OCI-LY3 (cell line): ENCODE measurements around the gene DDX39B.
A peak's percentile ranks its signal among the peaks of the same experiment; 100 is the strongest.

Experiments used
- H2AFZ ChIP-seq: fragments of 200-600, 300-600 bp; shearing (Covaris generic); 2 replicates; pipeline ENCODE4 v1.6.0; 2014; ENCODE audit warnings: antibody characterized with exemption, low read depth, low read length
- H3K27ac ChIP-seq: fragments of 200-600, 300-600 bp; sonication (generic); 2 replicates; pipeline ENCODE4 v1.5.1; 2014; ENCODE audit warnings: mild to moderate bottlenecking, low read length, moderate library complexity, mixed read lengths
- H3K27me3 ChIP-seq: fragments of 200-600, 300-600 bp; sonication (generic); 2 replicates; pipeline ENCODE4 v1.6.1; 2014; ENCODE audit warnings: low read depth, low read length, mixed read lengths
- H3K36me3 ChIP-seq: fragments of 200-600, 300-600 bp; sonication (generic); replicated peaks from 2 replicates; pipeline ENCODE3; 2014; ENCODE audit warnings: low read depth, low read length, mixed read lengths
- H3K4me1 ChIP-seq: fragments of 300-600, 200-600 bp; sonication (generic); 2 replicates; pipeline ENCODE4 v1.6.1; 2014; ENCODE audit warnings: low read length, mixed read lengths
- H3K4me2 ChIP-seq: fragments of 200-600, 300-600 bp; sonication (generic); 2 replicates; pipeline ENCODE4 v1.6.1; 2014; ENCODE audit warnings: low read length, mixed read lengths
- H3K4me3 ChIP-seq: fragments of 300-600, 200-600 bp; sonication (generic); 2 replicates; pipeline ENCODE4 v1.5.1; 2014; ENCODE audit warnings: antibody characterized with exemption, mild to moderate bottlenecking, low read length, moderate library complexity
- H3K79me2 ChIP-seq: fragments of 300-600, 200-600 bp; shearing (Covaris generic); 2 replicates; pipeline ENCODE4 v1.6.1; 2014; ENCODE audit warnings: mild to moderate bottlenecking, low read length, mixed read lengths
- H3K9ac ChIP-seq: fragments of 300-600, 200-600 bp; shearing (Covaris generic); 2 replicates; pipeline ENCODE4 v1.6.0; 2014; ENCODE audit warnings: mild to moderate bottlenecking, low read length, moderate library complexity
- H3K9me3 ChIP-seq: fragments of 200-600, 300-600 bp; shearing (Covaris generic); 2 replicates; pipeline ENCODE4 v1.6.1; 2014; ENCODE audit warnings: low read length, mixed read lengths; ENCODE audit not compliant: insufficient read depth
- H4K20me1 ChIP-seq: fragments of 200-600, 300-600 bp; sonication (generic); 2 replicates; pipeline ENCODE4 v1.6.1; 2016; ENCODE audit warnings: low read length, mixed read lengths; ENCODE audit not compliant: insufficient read depth
- EZH2phosphoT487 ChIP-seq: fragments of 200-600 bp; shearing (Covaris generic); IDR thresholded peaks from 2 replicates; pipeline ENCODE4 v1.6.1; 2018; ENCODE audit warnings: antibody characterized with exemption, mixed run types, low read depth
- TF ChIP-seq, protein P1 (sequence below): fragments of 200-600, 300-600 bp; sonication (generic); IDR thresholded peaks from 2 replicates; pipeline ENCODE4 v1.5.1; 2014; ENCODE audit warnings: antibody characterized with exemption, low read length, low read depth

The DDX39B gene

DNA sequence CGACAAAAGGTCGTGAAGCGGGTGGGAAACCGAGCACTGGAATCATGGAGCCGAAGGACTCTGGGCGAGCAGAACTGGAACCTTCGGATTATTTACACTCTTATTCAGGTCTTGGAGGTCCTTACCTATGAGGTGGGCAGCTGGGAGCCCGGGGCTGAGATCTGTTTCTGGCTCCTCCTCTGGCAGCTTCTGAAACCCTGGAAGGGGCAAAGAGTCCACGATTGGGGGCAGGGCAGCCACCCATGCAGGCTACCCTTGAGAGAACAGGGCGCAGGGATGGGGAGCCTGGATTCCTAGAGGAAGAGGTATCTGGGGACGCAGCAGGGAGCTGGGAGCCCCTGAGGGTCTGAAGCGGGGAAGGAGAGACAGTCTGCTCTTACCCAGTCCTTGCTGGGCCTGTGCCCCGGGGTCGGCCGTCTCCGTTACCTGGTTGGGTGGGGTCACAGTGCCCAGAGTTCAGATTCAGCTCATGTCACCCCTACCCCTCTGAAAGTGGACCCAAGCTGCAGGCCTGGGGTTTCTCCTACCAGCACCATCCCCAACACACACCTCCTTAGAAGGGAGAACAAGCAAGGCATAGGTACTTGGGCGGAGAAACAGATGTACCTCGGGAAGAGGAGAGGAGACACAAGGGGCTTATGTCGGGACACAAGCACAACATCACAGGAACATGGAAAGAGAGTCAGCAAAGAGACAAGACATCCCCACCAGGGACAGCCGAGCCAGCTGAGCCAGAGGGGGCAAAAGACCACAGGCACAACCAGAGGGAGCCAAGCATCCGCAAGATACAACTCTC, 39.8 kb upstream of the DDX39B start:
- peaks cover 34% of the 10 kb centered on the region for H3K36me3 ChIP-seq
- H3K9me3 ChIP-seq: no peaks in the 10 kb centered on the region
- H3K4me2 ChIP-seq: peak overlapping the region; percentile 100
- peak overlapping the region; percentile 94 for H3K9ac ChIP-seq
- peaks cover 69% of the 10 kb centered on the region for H3K79me2 ChIP-seq
- TF ChIP-seq EZH2phosphoT487: no peak
- TF ChIP-seq, protein P1, sequence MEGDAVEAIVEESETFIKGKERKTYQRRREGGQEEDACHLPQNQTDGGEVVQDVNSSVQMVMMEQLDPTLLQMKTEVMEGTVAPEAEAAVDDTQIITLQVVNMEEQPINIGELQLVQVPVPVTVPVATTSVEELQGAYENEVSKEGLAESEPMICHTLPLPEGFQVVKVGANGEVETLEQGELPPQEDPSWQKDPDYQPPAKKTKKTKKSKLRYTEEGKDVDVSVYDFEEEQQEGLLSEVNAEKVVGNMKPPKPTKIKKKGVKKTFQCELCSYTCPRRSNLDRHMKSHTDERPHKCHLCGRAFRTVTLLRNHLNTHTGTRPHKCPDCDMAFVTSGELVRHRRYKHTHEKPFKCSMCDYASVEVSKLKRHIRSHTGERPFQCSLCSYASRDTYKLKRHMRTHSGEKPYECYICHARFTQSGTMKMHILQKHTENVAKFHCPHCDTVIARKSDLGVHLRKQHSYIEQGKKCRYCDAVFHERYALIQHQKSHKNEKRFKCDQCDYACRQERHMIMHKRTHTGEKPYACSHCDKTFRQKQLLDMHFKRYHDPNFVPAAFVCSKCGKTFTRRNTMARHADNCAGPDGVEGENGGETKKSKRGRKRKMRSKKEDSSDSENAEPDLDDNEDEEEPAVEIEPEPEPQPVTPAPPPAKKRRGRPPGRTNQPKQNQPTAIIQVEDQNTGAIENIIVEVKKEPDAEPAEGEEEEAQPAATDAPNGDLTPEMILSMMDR: no peak
- peak overlapping the region; percentile 100 for H3K27ac ChIP-seq
- no peaks in the 10 kb centered on the region for H3K27me3 ChIP-seq
- no peak overlapping the region for H2AFZ ChIP-seq
- peaks cover 17% of the 10 kb centered on the region for H4K20me1 ChIP-seq
- peak overlapping the region; percentile 98 for H3K4me3 ChIP-seq
- H3K4me1 ChIP-seq: peaks cover 58% of the 10 kb centered on the region

DNA sequence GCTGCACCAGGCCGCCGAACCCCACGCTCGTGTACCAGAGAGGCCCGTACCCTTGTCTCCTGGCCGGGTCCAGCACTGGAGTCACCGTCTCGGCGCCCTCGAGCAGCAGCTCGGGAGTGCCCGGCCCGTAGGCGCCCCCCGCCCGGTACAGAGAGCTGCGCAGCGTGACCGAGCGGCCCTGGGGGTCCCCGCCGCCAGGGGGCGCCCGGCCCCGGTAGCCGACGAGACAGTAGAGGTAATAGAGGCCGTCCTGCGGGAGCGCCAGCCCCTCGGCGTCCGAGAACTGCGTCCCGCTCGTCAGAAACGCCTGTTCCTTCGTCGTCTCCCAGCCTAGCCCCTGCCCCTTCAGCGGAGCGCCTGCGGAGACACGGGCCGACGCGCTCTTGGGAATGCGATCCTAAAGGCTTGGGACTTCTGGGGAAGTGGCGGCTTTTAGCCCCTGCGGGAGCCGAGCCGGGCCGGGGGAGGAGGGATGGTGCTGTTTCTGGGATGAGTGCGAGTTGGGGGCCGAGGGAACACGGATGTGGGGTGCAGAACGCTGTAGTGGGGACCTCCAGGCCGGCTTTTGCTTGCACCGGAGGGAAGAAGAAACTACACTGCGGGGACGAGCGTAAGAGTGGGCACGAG, 39.1 kb upstream of the DDX39B start:
- Histone ChIP-seq H2AFZ (no peak overlapping the region), H3K27ac (peak overlapping the region; percentile 100), H3K27me3 (no peaks in the 10 kb centered on the region), H3K4me3 (peak overlapping the region; percentile 98), H3K4me1 (peaks cover 51% of the 10 kb centered on the region), H3K4me2 (peak overlapping the region; percentile 100), H3K9ac (peak overlapping the region; percentile 94), H4K20me1 (peaks cover 24% of the 10 kb centered on the region), H3K79me2 (peaks cover 76% of the 10 kb centered on the region), H3K36me3 (peaks cover 41% of the 10 kb centered on the region), H3K9me3 (no peaks in the 10 kb centered on the region)
- TF ChIP-seq, protein P1: peak; percentile 74
- TF ChIP-seq EZH2phosphoT487: no peak

DNA sequence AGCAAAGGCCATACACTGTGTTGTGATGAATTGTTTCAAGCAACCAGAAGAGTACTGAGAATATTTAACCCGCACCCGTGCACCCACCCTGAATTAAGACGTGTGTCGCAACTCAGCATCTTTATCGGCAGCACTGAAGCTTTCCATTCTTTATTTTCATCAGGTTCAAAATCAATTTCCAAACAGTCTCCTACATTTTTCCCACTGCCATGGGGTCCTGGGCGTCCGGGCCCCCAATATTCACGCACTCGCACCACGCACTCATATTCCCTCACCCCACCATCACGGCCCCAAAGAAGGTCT, 38.6 kb upstream of the DDX39B start:
- Histone ChIP-seq H3K4me3 (peak overlapping the region; percentile 98), H3K36me3 (peaks cover 46% of the 10 kb centered on the region), H3K27me3 (no peaks in the 10 kb centered on the region), H3K9me3 (no peaks in the 10 kb centered on the region), H3K4me1 (peaks cover 46% of the 10 kb centered on the region), H3K4me2 (peak overlapping the region; percentile 100), H3K79me2 (peaks cover 82% of the 10 kb centered on the region), H2AFZ (no peak overlapping the region), H3K27ac (peak overlapping the region; percentile 100), H4K20me1 (peaks cover 26% of the 10 kb centered on the region), H3K9ac (peak overlapping the region; percentile 94)
- no peak for TF ChIP-seq EZH2phosphoT487
- TF ChIP-seq, protein P1: no peak

DNA sequence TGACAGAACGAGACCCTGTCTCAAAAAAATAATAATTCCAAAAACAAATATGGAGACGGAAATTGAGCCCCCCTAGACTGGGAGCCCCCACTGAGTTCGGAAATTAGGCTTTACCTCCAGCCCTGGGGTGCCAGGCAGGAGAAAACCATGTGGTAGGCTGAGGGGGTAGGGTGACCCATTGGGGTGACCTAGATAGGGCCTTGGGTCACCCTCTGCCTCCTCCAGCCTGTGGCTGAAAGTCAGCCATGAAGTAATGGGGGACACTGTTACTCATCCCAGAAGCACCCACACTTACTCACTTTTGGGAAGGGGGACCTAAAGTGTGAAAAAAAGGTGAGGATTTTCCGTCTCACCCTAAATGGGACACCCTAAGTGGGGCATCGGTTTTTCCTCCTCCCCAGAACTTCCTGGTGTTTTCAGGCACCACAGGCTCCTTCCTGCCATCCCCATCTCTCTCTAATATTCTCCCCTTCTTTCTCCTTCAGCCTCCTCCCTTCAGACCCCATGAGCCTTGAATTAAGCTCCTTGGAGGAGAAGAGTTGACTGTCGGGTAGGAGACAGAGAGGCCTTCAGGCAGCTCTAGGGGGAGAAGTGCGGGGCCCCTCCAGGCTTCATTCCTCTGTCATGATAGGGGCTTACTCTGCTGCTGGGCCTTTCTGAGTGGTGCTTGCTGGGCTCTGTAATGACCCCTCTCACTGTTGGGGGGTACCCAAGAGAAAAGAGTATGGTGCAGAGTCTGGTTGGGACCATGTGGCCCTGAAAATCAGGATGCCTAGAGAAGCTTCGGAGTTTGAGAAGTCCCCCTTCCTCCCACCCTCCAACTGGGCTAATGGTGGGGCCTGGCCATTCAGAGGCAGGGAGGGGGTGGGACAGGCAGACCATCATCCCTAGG, 38.0 kb upstream of the DDX39B start:
- H3K9ac ChIP-seq: peak overlapping the region; percentile 94
- no peak overlapping the region for H2AFZ ChIP-seq
- H3K36me3 ChIP-seq: peaks cover 46% of the 10 kb centered on the region
- peaks cover 88% of the 10 kb centered on the region for H3K79me2 ChIP-seq
- H3K4me2 ChIP-seq: peak overlapping the region; percentile 100
- peak overlapping the region; percentile 98 for H3K4me3 ChIP-seq
- H3K4me1 ChIP-seq: peaks cover 43% of the 10 kb centered on the region
- peak overlapping the region; percentile 100 for H3K27ac ChIP-seq
- TF ChIP-seq, protein P1: no peak
- TF ChIP-seq EZH2phosphoT487: no peak
- H3K27me3 ChIP-seq: no peaks in the 10 kb centered on the region
- H4K20me1 ChIP-seq: peaks cover 26% of the 10 kb centered on the region
- H3K9me3 ChIP-seq: no peaks in the 10 kb centered on the region
